Activated naive CD8-positive, alpha-beta T cell treated with anti-CD3 and anti-CD28 coated beads, Interleukin-2, amount 50 U/mL, for 24 hours (primary cell): ENCODE data around the gene DCP1B.

Experiments used
- ATAC-seq: fragments of 150-1000 bp; cut with Tn5 transposase; one replicate; pipeline ENCODE4 v1.10.0; 2021
- DNase-seq: peaks from one replicate; pipeline ENCODE4 v3.0.0; 2021
- H3K27ac Mint-ChIP-seq: one replicate; pipeline ENCODE4 v1.8.0; 2021; ENCODE audit warnings: mild to moderate bottlenecking, mixed read lengths
- H3K27me3 Mint-ChIP-seq: one replicate; pipeline ENCODE4 v1.8.0; 2021; ENCODE audit warnings: mixed read lengths
- H3K36me3 Mint-ChIP-seq: one replicate; pipeline ENCODE4 v1.8.0; 2021; ENCODE audit warnings: low read depth, mixed read lengths
- H3K4me1 Mint-ChIP-seq: one replicate; pipeline ENCODE4 v1.8.0; 2021; ENCODE audit warnings: mixed read lengths
- H3K4me3 Mint-ChIP-seq: one replicate; pipeline ENCODE4 v1.8.0; 2021; ENCODE audit warnings: mild to moderate bottlenecking, moderate library complexity, mixed read lengths
- H3K9me3 Mint-ChIP-seq: one replicate; pipeline ENCODE4 v1.8.0; 2021; ENCODE audit warnings: mixed read lengths

DCP1B gene

DNA sequence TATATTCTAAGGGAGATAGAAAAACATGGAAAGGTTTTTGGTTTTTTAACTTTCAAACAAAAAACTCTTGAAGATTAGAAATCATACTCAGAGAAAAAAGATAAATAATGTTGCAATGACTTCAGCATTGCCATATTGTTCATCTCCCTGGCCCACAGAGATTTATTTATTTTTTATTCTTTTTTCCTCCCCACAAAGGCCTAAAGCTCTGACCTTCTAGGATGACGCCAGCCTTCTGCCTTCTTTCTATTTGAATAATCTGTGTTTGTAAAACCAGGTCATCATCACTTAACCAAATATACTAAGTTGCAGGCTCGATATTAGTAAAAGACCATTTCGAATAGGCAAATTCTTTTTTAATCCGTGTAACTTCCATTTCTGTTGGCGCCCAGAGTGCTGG lies 4.4 kb upstream of the DCP1B start:
- Mint-ChIP-seq H3K27ac (no peak overlapping the region), H3K4me1 (peaks cover 4% of the 10 kb centered on the region), H3K27me3 (no peaks in the 10 kb centered on the region), H3K4me3 (no peak overlapping the region), H3K9me3 (no peaks in the 10 kb centered on the region), H3K36me3 (no peaks in the 10 kb centered on the region)
- DNase-seq, result no peak
- no peak for ATAC-seq

DNA sequence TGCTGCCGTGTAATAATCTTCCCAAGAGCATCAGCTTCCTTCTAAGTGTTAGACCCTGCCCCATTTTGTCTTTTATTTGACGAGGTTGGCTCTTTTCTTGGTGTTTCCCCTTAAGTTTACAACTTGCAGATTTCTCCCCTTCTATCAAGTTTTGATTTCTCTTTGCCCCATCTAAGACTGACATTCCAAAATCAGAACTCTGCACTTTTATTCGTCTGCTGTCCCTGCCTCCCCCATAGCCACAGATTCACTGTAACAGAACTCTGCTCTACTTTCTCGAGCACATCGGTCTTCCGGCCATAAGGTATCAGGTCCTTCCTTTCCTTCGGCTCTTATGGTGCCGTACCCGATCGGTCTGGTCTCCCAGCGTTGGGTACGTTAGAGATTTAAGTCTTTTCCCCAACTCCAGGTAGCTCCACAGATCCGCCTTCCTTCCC lies 563 bp downstream of the DCP1B start:
- H3K27me3 Mint-ChIP-seq, result no peaks in the 10 kb centered on the region
- ATAC-seq (peak; percentile 9), DNase-seq (no peak)
- no peaks in the 10 kb centered on the region for H3K9me3 Mint-ChIP-seq
- peaks cover 20% of the 10 kb centered on the region for H3K4me1 Mint-ChIP-seq
- peak overlapping the region; percentile 94 for H3K4me3 Mint-ChIP-seq
- peak overlapping the region; percentile 98 for H3K27ac Mint-ChIP-seq
- H3K36me3 Mint-ChIP-seq, result no peaks in the 10 kb centered on the region

DNA sequence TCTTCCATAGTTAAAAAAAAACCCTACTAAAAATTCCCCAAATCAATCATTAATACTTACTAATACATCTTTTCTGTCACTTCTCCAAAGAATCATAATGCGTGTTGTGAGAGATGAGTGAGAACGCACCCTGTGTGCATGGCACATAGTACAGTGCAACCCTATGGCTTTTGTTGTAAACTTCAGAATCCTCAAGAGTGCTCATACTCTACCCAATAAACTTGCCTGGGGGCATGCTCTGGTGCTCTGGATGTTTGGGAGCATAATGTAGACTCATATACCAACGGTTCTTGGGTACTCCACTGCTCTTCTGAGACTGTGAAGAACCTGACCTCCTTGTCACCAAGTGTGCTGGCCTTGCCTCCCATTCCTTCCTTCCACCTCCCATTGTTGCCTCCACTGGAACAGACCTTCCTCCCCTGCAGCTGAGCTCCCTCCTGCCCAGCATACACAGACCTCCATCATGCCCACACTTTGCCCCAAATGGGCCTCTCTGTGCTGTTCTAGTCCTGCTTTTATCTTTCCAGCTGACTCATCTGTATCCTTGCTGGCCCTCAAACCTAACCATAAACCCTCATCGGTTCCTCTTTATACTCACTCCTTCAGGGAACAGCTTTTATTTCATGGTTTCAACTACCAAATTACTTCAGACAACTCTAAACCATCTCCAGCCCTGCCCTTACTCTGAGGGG lies 8.9 kb downstream of the DCP1B start:
- H3K4me3 Mint-ChIP-seq, result no peak overlapping the region
- peaks cover 23% of the 10 kb centered on the region for H3K4me1 Mint-ChIP-seq
- peak; percentile 57 for ATAC-seq
- H3K36me3 Mint-ChIP-seq, result peaks cover 41% of the 10 kb centered on the region
- H3K27me3 Mint-ChIP-seq, result no peaks in the 10 kb centered on the region
- no peaks in the 10 kb centered on the region for H3K9me3 Mint-ChIP-seq
- no peak for DNase-seq
- peak overlapping the region; percentile 24 for H3K27ac Mint-ChIP-seq

DNA sequence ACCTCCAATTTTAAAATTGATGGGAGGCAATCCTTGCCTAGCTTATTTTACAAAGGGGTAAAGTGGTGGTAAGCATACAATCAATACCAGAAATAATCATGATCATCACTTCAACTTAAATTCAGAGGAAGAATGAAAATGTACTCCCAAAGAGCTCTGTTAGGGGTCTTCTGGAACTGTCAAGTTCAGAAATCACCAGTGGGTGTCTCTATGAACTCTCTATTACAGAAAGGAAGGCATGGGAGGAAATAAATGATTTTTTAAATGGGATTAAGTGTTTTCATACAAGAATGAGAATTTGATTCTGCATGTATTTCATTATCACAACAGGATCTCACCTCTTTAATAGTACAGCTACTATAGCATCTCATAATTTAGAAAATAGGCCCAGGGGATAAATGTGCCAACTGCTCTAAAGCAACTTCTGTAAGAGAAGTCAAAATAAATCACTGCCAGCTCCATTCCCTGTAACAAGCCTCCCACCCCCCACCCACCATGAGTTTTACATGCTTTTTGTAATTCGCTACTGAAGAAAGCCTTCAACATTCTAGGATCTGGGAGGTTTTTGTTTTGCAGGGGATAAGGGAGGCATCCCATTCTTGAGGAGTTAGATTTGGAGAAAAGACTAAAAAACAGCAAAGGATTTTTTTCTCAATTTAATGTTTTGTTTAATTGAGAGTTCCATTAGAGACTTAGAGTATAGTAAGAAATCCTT lies 9.7 kb downstream of the DCP1B start:
- Mint-ChIP-seq H3K27me3 (no peaks in the 10 kb centered on the region), H3K27ac (peak overlapping the region; percentile 55), H3K36me3 (peaks cover 42% of the 10 kb centered on the region), H3K4me1 (peaks cover 23% of the 10 kb centered on the region), H3K9me3 (no peaks in the 10 kb centered on the region), H3K4me3 (no peak overlapping the region)
- DNase-seq, result no peak
- no peak for ATAC-seq

DNA sequence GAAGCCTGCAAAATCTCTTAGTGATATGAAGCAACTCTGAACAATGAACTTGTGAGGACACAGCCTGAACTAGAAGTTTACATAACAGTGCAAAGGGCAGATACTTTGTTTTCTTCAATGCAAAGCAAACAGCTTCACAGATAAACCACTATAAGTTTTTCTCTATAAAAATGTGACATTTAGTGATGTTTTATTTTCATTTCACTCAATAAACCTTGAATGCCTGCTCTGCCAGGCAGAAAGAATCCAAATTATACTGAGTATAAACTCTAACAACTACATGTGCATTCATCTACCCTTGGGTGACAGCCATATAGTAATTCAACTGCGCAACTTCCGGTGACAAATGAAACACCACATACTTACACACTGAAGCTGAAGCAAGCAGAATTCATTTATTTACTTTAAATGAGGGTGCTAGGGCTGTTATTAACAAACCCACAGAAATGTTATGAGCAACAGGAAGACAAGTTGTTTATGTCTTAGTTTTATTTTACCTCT lies 10.3 kb downstream of the DCP1B start:
- no peak for ATAC-seq
- peaks cover 23% of the 10 kb centered on the region for H3K4me1 Mint-ChIP-seq
- H3K27me3 Mint-ChIP-seq, result no peaks in the 10 kb centered on the region
- DNase-seq, result no peak
- H3K4me3 Mint-ChIP-seq, result no peak overlapping the region
- peaks cover 45% of the 10 kb centered on the region for H3K36me3 Mint-ChIP-seq
- H3K27ac Mint-ChIP-seq, result peak overlapping the region; percentile 55
- no peaks in the 10 kb centered on the region for H3K9me3 Mint-ChIP-seq

DNA sequence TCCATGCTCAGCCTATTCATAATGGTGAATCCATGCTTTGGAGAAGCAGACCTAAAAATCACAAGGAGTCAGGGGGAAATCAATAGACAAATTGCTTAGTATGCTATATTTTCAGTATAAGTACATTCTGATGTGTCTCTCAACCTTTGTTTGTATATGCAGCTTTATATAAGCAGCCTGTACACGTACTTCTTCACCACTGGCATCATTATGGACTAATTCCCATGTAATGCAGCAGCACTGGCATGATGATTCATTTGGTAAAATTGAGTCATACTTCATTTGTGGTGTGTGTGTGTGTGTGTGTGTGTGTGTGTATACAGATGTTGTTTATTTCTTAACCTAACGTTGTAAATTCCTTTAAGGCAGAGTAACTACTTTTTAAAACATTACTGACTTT lies 10.9 kb downstream of the DCP1B start:
- Mint-ChIP-seq H3K27me3 (no peaks in the 10 kb centered on the region), H3K9me3 (no peaks in the 10 kb centered on the region), H3K27ac (no peak overlapping the region), H3K36me3 (peaks cover 49% of the 10 kb centered on the region), H3K4me1 (peaks cover 23% of the 10 kb centered on the region), H3K4me3 (no peak overlapping the region)
- DNase-seq (no peak), ATAC-seq (no peak)

DNA sequence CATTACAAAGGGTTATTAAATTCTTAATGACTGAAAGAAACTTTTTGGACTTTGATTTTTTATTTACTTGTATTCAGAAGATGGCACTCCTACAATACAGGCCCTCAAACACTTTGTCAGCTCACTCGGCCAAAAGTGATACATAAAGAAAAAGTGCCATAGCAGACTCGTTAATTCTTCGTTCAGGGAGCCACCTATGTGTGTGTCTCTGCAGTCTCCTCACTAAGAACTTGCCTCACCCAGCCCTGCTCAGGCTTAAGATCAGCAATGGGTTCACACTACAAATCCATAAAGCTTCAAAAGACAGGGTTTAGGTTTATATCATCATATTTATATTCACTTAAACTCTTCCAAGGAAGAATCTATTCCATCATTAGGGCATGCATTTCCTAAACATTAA lies 11.5 kb downstream of the DCP1B start:
- Mint-ChIP-seq H3K36me3 (peaks cover 53% of the 10 kb centered on the region), H3K9me3 (no peaks in the 10 kb centered on the region), H3K4me1 (peaks cover 23% of the 10 kb centered on the region), H3K27ac (no peak overlapping the region), H3K4me3 (no peak overlapping the region), H3K27me3 (no peaks in the 10 kb centered on the region)
- DNase-seq, result no peak
- no peak for ATAC-seq

DNA sequence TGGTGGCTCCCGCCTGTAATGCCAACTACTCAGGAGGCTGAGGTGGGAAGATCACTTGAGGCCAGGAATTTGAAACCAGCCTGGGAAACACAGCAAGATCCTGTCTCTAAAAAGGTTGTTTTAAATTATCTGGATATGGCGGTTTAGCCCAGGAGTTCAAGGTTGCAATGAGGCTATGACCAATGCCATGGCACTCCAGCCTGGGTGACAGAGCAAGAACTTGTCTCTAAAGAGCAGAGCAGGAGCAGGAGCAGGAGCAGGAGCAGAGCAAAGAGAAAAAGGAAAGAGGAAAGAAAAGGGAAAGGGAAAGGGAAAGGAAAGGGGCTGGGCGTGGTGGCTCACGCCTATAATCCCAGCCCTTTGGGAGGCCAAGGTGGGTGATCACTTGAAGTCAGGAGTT lies 15.1 kb downstream of the DCP1B start:
- Mint-ChIP-seq H3K36me3 (peaks cover 62% of the 10 kb centered on the region), H3K4me3 (no peak overlapping the region), H3K27ac (no peak overlapping the region), H3K27me3 (no peaks in the 10 kb centered on the region), H3K9me3 (peaks cover 16% of the 10 kb centered on the region), H3K4me1 (peaks cover 5% of the 10 kb centered on the region)
- no peak for DNase-seq
- no peak for ATAC-seq

DNA sequence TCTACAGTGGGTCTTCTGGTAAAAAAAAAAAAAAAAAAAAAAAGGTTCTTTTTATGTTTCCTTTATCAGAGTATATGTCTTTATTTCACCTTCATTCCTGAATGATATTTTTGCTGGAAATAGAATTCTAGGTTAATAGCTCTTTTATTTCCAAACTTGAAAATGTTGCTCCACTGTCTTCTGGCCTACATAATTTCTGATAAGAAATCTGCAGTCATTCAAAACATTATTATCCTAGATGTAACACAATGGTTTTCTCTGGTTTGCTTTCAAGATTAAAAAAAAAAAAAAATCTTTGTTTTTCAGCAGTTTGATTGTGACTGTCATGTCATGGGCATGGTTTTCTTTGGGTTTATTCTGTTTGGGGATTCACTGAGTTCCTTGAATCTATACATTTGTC lies 19.5 kb downstream of the DCP1B start:
- Mint-ChIP-seq H3K27me3 (no peaks in the 10 kb centered on the region), H3K9me3 (peaks cover 21% of the 10 kb centered on the region), H3K27ac (no peak overlapping the region), H3K36me3 (peaks cover 52% of the 10 kb centered on the region), H3K4me1 (no peaks in the 10 kb centered on the region), H3K4me3 (no peak overlapping the region)
- no peak for DNase-seq
- no peak for ATAC-seq

DNA sequence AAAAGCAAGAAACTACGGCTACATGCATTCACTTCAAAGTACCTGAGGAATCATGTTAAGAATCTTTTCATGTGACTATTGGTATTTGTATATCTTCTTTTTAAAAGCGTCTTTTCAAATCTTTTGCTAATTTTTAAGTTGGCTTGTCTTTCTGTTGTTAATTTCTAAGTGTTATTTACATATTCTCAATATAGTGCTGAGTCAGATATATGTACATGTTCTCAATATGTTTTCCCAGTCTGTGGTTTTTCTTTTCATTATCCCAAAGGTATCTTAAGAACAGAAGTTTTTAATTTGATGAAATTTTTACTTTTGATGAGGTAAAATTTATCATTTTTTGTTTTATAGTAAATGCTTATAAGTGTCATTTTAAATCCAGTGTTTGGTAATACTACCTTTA lies 24.0 kb downstream of the DCP1B start:
- DNase-seq (no peak), ATAC-seq (no peak)
- H3K4me1 Mint-ChIP-seq, result no peaks in the 10 kb centered on the region
- H3K4me3 Mint-ChIP-seq, result no peak overlapping the region
- H3K9me3 Mint-ChIP-seq, result peaks cover 16% of the 10 kb centered on the region
- no peaks in the 10 kb centered on the region for H3K27me3 Mint-ChIP-seq
- no peak overlapping the region for H3K27ac Mint-ChIP-seq
- peaks cover 17% of the 10 kb centered on the region for H3K36me3 Mint-ChIP-seq

DNA sequence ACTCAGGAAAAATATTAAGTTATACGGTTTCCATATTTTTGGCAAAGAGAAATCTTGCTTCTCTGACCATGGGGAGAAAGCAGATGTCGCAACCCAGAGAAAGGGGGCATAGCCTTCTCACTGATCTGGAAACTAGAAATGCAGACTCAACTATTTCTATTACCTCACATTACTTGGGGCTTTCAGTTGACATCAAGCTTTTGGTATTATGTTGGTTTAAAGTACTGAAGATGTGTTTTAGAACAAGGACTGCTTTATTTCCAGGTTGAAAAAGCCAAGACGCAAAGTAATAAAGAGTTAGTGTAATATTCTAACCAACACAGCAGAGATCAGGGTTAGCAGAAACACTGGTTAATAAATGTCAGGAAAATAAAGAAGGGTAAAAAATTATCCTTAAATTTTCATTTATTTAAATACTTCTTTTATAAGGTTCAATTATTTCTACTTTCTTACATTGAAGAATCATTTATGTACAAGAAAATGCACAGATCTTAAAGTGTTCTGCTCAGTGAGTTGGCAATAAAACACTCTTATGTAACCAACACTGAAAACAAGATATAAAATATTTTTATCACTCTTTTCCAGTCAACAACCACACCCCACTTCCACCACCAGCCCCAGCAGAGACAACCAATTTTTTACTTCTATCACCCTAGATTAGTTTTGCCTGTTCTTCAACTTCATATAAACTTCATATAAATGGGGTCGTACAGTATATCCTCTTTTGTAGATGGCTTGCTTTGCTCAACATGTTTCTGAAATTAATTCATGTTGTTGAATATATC lies 26.0 kb downstream of the DCP1B start:
- DNase-seq, result no peak

DNA sequence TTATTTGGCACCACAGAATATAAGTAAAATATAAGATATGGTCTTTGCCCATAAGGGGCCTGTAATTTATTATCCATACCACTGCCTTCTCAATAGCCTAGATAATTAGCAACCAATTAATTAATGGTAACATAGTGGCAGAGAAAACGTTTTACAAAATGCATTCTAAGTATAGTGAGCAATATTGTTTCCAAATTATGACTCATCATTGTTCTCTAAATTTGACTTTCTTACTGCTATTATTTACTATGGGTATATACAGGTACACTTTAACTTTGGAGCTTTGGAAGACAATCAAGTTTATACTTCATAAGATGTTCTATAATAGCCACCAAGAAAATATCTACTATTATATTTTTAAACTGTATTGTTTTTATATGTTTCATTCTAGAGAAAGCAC lies 26.7 kb downstream of the DCP1B start:
- Mint-ChIP-seq H3K36me3 (no peaks in the 10 kb centered on the region), H3K9me3 (no peaks in the 10 kb centered on the region), H3K4me3 (no peak overlapping the region), H3K4me1 (no peaks in the 10 kb centered on the region), H3K27ac (no peak overlapping the region), H3K27me3 (no peaks in the 10 kb centered on the region)
- no peak for DNase-seq
- no peak for ATAC-seq

More for the DNA sequence above, 26.0 kb downstream of the DCP1B start:
- Mint-ChIP-seq H3K4me1 (no peaks in the 10 kb centered on the region), H3K27ac (no peak overlapping the region), H3K4me3 (no peak overlapping the region), H3K27me3 (no peaks in the 10 kb centered on the region), H3K36me3 (no peaks in the 10 kb centered on the region), H3K9me3 (no peaks in the 10 kb centered on the region)
- no peak for ATAC-seq

DNA sequence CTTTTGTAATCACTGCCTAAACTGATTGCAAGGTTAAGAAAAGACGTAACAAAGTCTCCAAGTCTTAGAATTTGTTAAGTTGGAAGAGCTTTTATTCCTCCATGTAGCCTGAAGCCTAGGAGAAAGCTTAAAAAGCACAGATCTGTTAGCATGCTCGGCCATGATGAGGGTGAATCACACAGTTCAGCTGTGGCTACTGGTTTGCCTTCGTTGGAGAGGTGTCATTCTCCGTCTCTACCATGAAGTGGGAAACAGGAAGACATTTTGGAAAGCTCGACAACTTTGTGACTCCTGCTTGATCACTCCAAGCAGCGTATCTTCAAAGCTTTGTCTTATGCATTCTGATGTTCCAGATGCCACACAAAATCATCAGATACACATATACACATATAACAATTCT lies 27.1 kb downstream of the DCP1B start:
- Mint-ChIP-seq H3K4me1 (no peaks in the 10 kb centered on the region), H3K4me3 (no peak overlapping the region), H3K27ac (no peak overlapping the region), H3K27me3 (no peaks in the 10 kb centered on the region), H3K36me3 (no peaks in the 10 kb centered on the region), H3K9me3 (no peaks in the 10 kb centered on the region)
- ATAC-seq (no peak), DNase-seq (no peak)

DNA sequence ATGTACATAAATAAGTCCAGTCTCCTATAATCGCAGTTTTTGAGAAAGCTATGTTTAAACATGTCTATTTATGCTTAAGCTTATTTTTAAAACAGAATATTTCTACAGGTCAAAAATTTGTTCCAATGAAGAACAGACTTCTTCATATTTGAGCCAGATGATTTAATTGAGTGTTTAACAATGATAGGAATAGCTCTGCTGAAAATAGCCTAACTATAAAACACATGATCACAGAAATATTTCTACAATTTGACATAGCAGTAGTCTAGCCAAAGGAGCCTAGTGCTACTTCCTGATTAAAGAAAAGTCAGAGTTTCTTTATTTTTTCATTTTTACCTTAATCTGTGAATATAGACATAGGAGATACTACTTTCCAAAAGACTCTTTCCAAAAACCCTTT lies 29.4 kb downstream of the DCP1B start:
- H3K4me3 Mint-ChIP-seq, result no peak overlapping the region
- no peak for DNase-seq
- H3K9me3 Mint-ChIP-seq, result no peaks in the 10 kb centered on the region
- no peak for ATAC-seq
- no peak overlapping the region for H3K27ac Mint-ChIP-seq
- no peaks in the 10 kb centered on the region for H3K4me1 Mint-ChIP-seq
- no peaks in the 10 kb centered on the region for H3K27me3 Mint-ChIP-seq
- no peaks in the 10 kb centered on the region for H3K36me3 Mint-ChIP-seq

DNA sequence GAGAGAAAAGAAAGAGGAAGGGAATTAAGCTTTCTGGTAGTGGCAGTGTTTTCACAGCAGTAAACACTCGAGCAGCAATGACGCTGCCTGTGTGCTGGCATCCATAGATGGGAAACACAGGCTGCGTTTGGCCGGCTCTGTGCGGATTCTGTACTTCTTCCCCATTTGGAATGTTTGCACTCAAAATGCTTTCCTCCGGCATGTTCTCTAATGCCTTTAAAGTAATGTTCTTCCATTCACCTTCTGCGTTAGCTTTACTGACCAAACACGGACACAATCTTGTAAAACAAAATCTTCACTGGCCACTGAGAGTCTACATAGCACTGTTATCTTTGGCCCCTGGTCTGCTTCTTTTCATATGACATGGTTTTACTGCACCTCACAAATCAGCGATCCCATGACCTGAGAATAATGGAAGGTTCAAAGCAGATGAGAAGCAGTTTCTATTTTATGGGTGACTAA lies 31.4 kb downstream of the DCP1B start:
- ATAC-seq (no peak), DNase-seq (no peak)
- Mint-ChIP-seq H3K4me1 (no peaks in the 10 kb centered on the region), H3K4me3 (no peak overlapping the region), H3K27me3 (no peaks in the 10 kb centered on the region), H3K9me3 (no peaks in the 10 kb centered on the region), H3K36me3 (no peaks in the 10 kb centered on the region), H3K27ac (no peak overlapping the region)
